IPS DF 6.9 (cell line): Measurements from ENCODE around the gene SORT1.

Source experiments
- DNase-seq: peaks from one replicate; pipeline ENCODE4 v3.0.0-alpha.2; 2013; ENCODE audit warnings: low read depth, low spot score
- H3K27ac ChIP-seq: one replicate; pipeline ENCODE4 v1.5.1; 2013; ENCODE audit warnings: low read length, control low read depth
- H3K27me3 ChIP-seq: 2 replicates; pipeline ENCODE4 v1.6.1; 2013; ENCODE audit warnings: mild to moderate bottlenecking, low read length; ENCODE audit not compliant: control insufficient read depth, insufficient read depth
- H3K36me3 ChIP-seq: 2 replicates; pipeline ENCODE4 v1.6.1; 2013; ENCODE audit warnings: low read length; ENCODE audit not compliant: control insufficient read depth, insufficient read depth
- H3K4me1 ChIP-seq: 2 replicates; pipeline ENCODE4 v1.6.1; 2013; ENCODE audit warnings: low read length; ENCODE audit not compliant: control insufficient read depth, insufficient read depth
- H3K4me3 ChIP-seq: 2 replicates; pipeline ENCODE4 v1.5.1; 2013; ENCODE audit warnings: mild to moderate bottlenecking, low read length
- H3K9me3 ChIP-seq: 2 replicates; pipeline ENCODE4 v1.6.1; 2013; ENCODE audit warnings: low read length, inconsistent platforms; ENCODE audit not compliant: control insufficient read depth, insufficient read depth
- WGBS: extraction: QIAGEN DNeasy Blood & Tissue Kit; methylation state at CpG from one replicate; pipeline ENCODE4 v1.1.7; 2013; ENCODE audit warnings: mixed read lengths, missing lambda C conversion rate; ENCODE audit not compliant: insufficient read length, insufficient coverage; 5-methylcytosine and 5-hydroxymethylcytosine counted together

The SORT1 gene

DNA sequence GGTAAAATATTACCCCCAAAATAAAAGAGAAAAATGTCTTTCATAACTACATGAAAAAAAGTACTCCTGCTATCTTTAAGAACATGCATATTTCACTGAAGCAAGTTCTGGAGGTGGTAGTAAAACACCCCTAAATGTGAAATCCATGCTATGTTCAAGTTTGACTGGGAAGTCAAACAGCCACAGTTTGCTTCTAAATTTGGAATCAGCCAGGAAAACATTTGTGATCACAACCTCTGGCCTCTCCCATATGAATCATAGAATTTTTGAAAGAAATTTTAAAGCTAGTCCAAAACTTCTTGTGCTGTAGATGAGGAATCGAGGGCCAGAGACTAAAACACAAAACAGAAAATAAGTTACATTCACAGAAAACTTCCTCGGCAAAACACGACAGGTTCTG lies 6.6 kb downstream of the SORT1 start:
- no peak overlapping the region for H3K27ac ChIP-seq
- WGBS, result no CpG with 5 or more reads among the region's 3 CpGs

DNA sequence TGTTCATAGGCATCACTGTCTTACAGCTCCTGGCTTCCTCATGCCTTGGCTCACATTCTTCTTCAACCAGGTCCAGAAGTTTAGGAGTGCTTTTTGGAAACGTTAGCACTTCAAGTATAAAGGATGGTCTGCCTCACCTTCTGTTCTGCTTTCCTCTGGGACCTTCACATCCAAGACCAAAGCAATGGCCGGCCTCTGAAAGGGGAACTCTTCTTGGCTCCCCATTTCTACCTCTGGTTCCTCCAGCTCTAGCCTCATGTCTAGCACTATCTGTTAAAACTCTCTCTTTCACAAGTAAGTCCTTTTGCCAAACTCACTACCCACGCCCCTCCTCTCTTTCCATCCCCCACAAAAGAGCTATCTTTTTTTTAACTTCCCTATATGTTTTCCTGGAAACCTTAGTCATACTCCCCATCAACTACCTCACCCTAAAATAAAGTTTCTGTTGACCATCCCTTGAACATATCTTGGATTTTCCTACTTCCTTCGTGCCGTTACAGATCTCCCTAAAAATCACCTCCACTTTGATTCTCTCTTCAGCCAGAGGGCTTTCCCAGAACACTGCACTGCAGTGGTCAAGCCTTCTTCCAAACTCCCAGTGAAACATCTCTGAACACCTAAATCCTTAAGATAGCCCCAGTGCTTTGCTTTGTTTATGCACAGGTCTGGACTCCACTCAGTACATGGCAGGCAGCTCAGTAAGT lies 7.9 kb downstream of the SORT1 start:
- 100% methylated on average over 1 of the region's 5 CpGs for WGBS
- Histone ChIP-seq H3K4me3 (no peak overlapping the region), H3K27me3 (no peaks in the 10 kb centered on the region), H3K36me3 (no peaks in the 10 kb centered on the region), H3K27ac (no peak overlapping the region), H3K4me1 (no peaks in the 10 kb centered on the region), H3K9me3 (no peaks in the 10 kb centered on the region)
- DNase-seq, result no peak

More for the DNA sequence above, 6.6 kb downstream of the SORT1 start:
- no peak overlapping the region for H3K4me3 ChIP-seq
- H3K4me1 ChIP-seq, result no peaks in the 10 kb centered on the region
- no peak for DNase-seq
- no peaks in the 10 kb centered on the region for H3K9me3 ChIP-seq
- no peaks in the 10 kb centered on the region for H3K36me3 ChIP-seq
- no peaks in the 10 kb centered on the region for H3K27me3 ChIP-seq

DNA sequence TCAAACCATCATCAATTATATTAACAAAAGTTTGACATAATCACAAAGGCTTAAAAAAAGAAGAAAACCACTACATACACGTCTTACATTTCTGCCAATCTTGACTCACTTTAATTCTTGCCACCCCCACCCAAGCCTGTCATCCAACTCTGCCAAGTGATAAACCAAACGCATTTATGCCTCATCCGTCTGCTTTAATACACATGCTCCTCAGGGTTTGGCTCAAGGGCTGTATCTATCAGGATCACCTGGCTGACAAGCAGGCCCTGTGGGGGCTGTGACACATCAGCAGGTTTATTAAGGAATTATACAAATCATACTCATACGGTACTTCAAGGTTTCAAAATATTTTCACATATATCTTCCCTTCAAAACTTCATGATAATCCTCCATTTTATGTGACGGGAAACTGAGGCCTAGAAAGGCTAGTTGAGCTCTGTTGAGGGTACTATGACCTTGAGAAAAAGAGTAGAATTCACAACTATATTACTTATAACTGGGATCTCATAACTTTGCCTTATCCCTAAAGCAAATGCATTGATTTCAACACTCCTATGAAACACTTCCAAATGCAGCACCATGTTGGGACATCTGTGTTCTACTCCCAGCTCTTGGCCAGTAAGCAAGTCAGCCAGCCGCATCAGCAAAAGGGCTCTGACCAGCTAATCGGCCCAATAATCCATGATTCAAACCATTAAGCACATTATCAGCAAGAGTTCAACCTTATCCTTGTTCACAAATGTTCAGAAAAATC lies 8.7 kb downstream of the SORT1 start:
- DNase-seq, result no peak
- Histone ChIP-seq H3K27me3 (no peaks in the 10 kb centered on the region), H3K36me3 (no peaks in the 10 kb centered on the region), H3K9me3 (no peaks in the 10 kb centered on the region), H3K27ac (no peak overlapping the region), H3K4me1 (peaks cover 1% of the 10 kb centered on the region; the same call in 1 of the 2 replicates), H3K4me3 (no peak overlapping the region)
- no CpG with 5 or more reads among the region's 7 CpGs for WGBS

DNA sequence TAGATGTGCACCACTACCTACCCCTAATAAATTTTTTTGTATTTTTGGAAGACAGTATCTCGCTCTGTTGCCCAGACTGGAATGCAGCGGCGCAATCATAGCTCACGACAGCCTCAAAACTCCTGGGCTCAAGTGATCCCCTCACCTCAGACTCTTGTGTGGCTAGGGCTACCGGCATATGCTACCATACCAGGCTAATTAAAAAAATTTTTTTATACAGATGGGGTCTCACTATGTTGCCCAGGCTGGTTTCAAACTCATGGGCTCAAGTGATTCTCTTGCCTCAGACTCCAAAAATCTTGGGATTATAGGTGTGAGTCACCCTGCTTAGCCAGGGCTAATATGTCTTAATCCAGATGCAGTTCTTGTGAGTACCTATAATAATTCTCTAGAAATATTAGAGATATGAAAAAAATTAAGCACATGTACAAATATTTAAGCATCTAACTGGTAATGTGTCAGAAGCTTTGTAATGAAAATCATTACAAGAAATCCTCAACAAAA lies 9.5 kb downstream of the SORT1 start:
- Histone ChIP-seq H3K4me3 (no peak overlapping the region), H3K27ac (no peak overlapping the region), H3K9me3 (no peaks in the 10 kb centered on the region), H3K4me1 (peaks cover 1% of the 10 kb centered on the region; the same call in 1 of the 2 replicates), H3K27me3 (no peaks in the 10 kb centered on the region), H3K36me3 (no peaks in the 10 kb centered on the region)
- WGBS, result no CpG with 5 or more reads among the region's 5 CpGs
- DNase-seq, result no peak

DNA sequence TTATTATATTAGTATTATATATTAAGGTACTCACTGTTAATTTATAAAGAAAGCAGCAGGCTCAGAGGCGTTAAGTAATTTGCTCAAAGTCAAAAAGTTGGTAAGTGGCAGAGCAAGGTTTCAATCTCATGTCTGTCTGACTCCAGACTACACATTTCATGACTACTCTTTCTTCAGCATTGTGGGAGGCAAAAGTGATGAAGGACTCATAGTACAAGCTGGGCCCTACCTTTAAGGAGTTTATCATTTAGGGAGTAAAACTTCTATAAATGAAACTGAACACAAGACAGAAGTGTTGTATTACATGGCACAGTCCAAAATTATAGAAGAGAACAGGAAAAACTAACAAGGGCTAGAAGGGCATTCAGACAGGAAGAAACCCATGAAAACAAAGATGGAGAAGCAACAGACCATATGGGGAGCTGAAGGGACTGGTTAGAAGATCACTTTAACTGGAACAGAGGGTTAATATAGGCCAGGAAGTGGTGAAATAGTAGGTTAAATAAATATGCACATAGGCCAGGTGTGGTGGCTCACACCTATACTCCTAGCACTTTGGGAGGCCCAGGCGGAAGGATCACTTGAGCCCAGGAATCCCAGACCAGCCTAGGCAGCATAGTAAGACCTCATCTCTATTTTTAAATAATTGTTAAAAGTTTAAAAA lies 11.5 kb downstream of the SORT1 start:
- DNase-seq, result no peak
- H3K27me3 ChIP-seq, result no peaks in the 10 kb centered on the region
- H3K9me3 ChIP-seq, result no peaks in the 10 kb centered on the region
- H3K27ac ChIP-seq, result no peak overlapping the region
- no peaks in the 10 kb centered on the region for H3K36me3 ChIP-seq
- peaks cover 1% of the 10 kb centered on the region; the same call in 1 of the 2 replicates for H3K4me1 ChIP-seq
- WGBS, result no CpG with 5 or more reads among the region's 2 CpGs
- no peak overlapping the region for H3K4me3 ChIP-seq

DNA sequence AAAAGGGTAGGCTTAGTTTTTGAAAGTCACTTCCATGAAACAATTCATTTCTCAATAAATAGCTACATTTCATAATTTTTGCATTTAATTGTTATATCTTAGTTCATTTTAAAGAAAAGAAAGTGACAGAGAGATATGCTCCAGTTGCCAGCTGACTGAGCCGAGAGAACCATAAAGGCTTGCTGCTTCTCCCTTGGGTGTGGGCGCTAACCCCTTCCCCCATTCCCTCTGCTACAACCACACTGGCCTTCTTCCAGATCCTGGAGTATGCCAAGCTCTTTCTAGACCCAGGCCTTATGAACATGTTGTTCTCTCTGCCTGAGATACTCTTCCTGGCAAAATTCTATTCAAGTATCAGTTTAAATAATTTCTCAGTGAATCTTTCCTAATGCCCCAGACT lies 12.3 kb downstream of the SORT1 start:
- H3K27ac ChIP-seq, result no peak overlapping the region
- H3K27me3 ChIP-seq, result no peaks in the 10 kb centered on the region
- H3K9me3 ChIP-seq, result no peaks in the 10 kb centered on the region
- no peak for DNase-seq
- H3K4me3 ChIP-seq, result no peak overlapping the region
- H3K4me1 ChIP-seq, result peaks cover 1% of the 10 kb centered on the region; the same call in 1 of the 2 replicates
- no CpG with 5 or more reads among the region's 2 CpGs for WGBS
- no peaks in the 10 kb centered on the region for H3K36me3 ChIP-seq

DNA sequence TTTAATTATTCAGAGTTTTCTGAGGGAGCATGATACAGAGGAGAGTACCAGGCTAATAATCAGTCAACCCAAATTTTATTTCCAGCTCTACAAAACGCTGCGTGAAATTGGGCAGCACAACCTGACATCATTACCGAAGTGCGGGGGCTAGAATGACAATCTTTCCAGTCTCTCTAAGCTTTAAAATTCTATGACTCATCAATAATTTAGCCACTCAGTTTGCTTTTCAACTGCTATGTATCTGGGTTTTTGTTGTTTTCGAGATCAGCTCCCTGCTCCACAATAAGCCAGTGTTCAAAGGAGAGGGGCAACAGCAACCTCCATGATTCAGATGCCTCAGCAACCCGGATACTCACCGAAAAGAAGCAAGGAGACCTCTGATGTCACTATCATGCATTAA lies 13.9 kb downstream of the SORT1 start:
- no peak overlapping the region for H3K4me3 ChIP-seq
- no peaks in the 10 kb centered on the region for H3K36me3 ChIP-seq

DNA sequence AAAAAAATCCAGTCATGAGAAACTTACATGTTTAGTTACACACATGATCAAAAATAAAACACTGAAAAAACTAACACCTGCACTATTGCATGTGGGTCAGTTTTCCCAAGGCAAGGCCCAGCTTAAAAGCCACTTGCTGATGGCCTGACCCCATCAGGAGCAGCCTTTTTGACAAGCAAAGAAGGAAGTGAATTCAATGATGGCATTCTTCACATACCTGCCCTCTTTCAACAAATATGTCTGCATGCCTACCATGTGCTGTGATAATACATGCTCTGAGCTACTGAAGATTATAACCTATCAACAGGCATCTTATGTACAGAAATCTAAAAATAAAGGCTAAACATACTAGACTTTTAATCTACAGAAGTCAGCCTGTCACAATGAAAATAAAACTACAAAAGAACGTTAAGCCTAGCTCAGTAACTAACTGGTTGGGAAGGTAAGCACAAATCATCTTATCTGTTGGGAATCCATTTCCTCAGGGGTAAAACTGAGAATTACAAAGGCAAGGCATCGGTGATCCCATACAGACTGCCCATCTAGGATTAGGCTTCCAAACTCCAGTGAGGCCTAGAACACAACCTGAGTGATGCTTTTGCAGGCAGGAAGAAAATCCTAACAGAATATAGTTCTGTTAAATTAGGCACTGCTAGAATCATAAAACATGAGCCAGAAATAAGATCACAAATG lies 14.5 kb downstream of the SORT1 start:
- Histone ChIP-seq H3K9me3 (no peaks in the 10 kb centered on the region), H3K4me3 (no peak overlapping the region), H3K4me1 (peaks cover 1% of the 10 kb centered on the region; the same call in 1 of the 2 replicates), H3K27ac (no peak overlapping the region), H3K27me3 (no peaks in the 10 kb centered on the region), H3K36me3 (no peaks in the 10 kb centered on the region)
- no peak for DNase-seq
- WGBS, result no CpG with 5 or more reads among the region's 2 CpGs

More for the DNA sequence above, 13.9 kb downstream of the SORT1 start:
- H3K4me1 ChIP-seq, result peaks cover 1% of the 10 kb centered on the region; the same call in 1 of the 2 replicates
- no CpG with 5 or more reads among the region's 7 CpGs for WGBS
- no peaks in the 10 kb centered on the region for H3K27me3 ChIP-seq
- H3K9me3 ChIP-seq, result no peaks in the 10 kb centered on the region
- no peak for DNase-seq
- H3K27ac ChIP-seq, result no peak overlapping the region

DNA sequence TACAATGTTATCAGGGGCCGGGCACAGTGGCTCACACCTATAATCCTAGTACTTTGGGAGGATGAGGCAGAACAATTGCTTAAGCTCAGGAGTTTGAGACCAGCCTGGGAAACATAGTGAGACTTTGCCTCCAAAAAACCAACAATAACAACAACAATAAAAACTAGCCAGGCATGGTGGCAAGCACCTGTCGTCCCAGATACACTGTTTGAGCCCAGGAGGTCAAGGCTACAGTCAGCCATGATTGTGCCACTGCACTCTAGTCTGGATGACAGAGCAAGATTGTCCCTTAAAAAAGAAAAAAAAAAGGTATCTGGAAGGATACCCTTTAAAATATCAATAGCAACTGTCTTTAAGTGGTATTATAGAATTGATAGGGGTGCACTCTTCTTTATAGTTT lies 16.1 kb downstream of the SORT1 start:
- DNase-seq, result no peak
- peaks cover 1% of the 10 kb centered on the region; the same call in 1 of the 2 replicates for H3K4me1 ChIP-seq
- no peaks in the 10 kb centered on the region for H3K9me3 ChIP-seq
- H3K27me3 ChIP-seq, result no peaks in the 10 kb centered on the region
- H3K4me3 ChIP-seq, result no peak overlapping the region
- H3K27ac ChIP-seq, result no peak overlapping the region
- H3K36me3 ChIP-seq, result no peaks in the 10 kb centered on the region
- WGBS, result no CpG with 5 or more reads among the region's 2 CpGs

DNA sequence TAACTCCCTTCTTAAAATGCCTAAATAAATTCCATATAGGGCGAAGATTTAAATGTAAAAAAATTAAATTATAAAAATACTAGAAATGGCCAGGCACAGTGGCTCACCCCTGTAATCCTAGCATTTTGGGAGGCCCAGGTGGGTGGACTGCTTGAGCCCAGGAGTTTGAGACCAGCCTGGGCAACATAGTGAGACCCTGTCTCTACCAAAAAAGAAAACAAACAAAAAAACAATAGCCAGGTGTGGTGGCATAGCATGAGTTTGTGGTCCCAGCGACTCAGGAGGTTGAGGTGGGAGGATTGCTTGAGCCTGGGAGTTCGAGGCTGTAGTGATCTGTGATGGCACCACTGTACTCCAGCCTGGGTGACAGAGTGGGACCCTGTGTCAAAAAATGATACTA lies 17.8 kb downstream of the SORT1 start:
- no CpG with 5 or more reads among the region's 3 CpGs for WGBS
- Histone ChIP-seq H3K9me3 (no peaks in the 10 kb centered on the region), H3K27me3 (no peaks in the 10 kb centered on the region), H3K4me1 (peaks cover 1% of the 10 kb centered on the region), H3K36me3 (no peaks in the 10 kb centered on the region), H3K4me3 (no peak overlapping the region), H3K27ac (no peak overlapping the region)
- DNase-seq, result no peak
